Neuronal stem cell (in vitro differentiated cells): ENCODE results near the gene ZSCAN30.

Source experiments
- DNase-seq: peaks from one replicate; pipeline ENCODE4 v3.0.0-alpha.2; 2013; ENCODE audit warnings: low spot score
- H2AFZ ChIP-seq: one replicate; pipeline ENCODE4 v1.6.1; 2013; ENCODE audit warnings: mild to moderate bottlenecking, low read length, inconsistent platforms
- H2AK5ac ChIP-seq: 2 replicates; pipeline ENCODE4 v1.6.1; 2013; ENCODE audit warnings: low read depth, mild to moderate bottlenecking, inconsistent platforms, low read length, moderate library complexity, mixed read lengths
- H2BK120ac ChIP-seq: 2 replicates; pipeline ENCODE4 v1.6.1; 2013; ENCODE audit warnings: low read depth, mild to moderate bottlenecking, inconsistent platforms, low read length, moderate library complexity, mixed read lengths
- H2BK12ac ChIP-seq: one replicate; pipeline ENCODE4 v1.6.1; 2013; ENCODE audit warnings: low read length, inconsistent platforms
- H2BK15ac ChIP-seq: 2 replicates; pipeline ENCODE4 v1.6.1; 2013; ENCODE audit warnings: mild to moderate bottlenecking, low read length, inconsistent platforms, mixed read lengths
- H2BK5ac ChIP-seq: one replicate; pipeline ENCODE4 v1.6.1; 2013; ENCODE audit warnings: inconsistent platforms, mild to moderate bottlenecking, low read length, moderate library complexity
- H3K14ac ChIP-seq: one replicate; pipeline ENCODE4 v1.6.1; 2013; ENCODE audit warnings: low read length, inconsistent platforms
- H3K18ac ChIP-seq: 2 replicates; pipeline ENCODE4 v1.6.1; 2013; ENCODE audit warnings: low read length, inconsistent platforms
- H3K23ac ChIP-seq: 2 replicates; pipeline ENCODE4 v1.6.1; 2013; ENCODE audit warnings: low read depth, mild to moderate bottlenecking, mixed read lengths, low read length, inconsistent platforms; ENCODE audit not compliant: poor library complexity
- H3K27ac ChIP-seq: replicated peaks from 3 replicates; pipeline ENCODE4 v1.5.1; 2013; ENCODE audit warnings: low read length, inconsistent platforms
- H3K27me3 ChIP-seq, 3 experiments: 2 replicates each; pipeline ENCODE4 v1.6.1; 2013; ENCODE audit warnings: low read length in 3 of 3, mild to moderate bottlenecking in 2 of 3, inconsistent platforms in 1 of 3, low read depth in 1 of 3, mixed read lengths in 1 of 3, moderate library complexity in 1 of 3; ENCODE audit not compliant: control insufficient read depth in 3 of 3, insufficient read depth in 3 of 3
- H3K36me3 ChIP-seq, 2 donors: replicated peaks in 1 of 2; 2 replicates each; pipeline ENCODE4 v1.6.1; 2013; ENCODE audit warnings: low read length in 2 of 2; ENCODE audit not compliant: control insufficient read depth in 2 of 2, insufficient read depth in 2 of 2
- H3K4ac ChIP-seq: 2 replicates; pipeline ENCODE4 v1.6.1; 2013; ENCODE audit warnings: inconsistent platforms, mild to moderate bottlenecking, low read length, moderate library complexity
- H3K4me1 ChIP-seq, 2 donors: 1 replicate in 1 of 2; 2 replicates in 1 of 2; pipeline ENCODE4 v1.6.1; 2013; ENCODE audit warnings: low read length in 2 of 2, low read depth in 1 of 2; ENCODE audit not compliant: control insufficient read depth in 2 of 2, insufficient read depth in 1 of 2
- H3K4me2 ChIP-seq: one replicate; pipeline ENCODE4 v1.6.1; 2013; ENCODE audit warnings: mild to moderate bottlenecking, low read length, inconsistent platforms; ENCODE audit not compliant: insufficient read depth, poor library complexity, severe bottlenecking
- H3K4me3 ChIP-seq, 2 donors: 2 replicates each; pipeline ENCODE4 v1.5.1; 2013; ENCODE audit warnings: low read length in 2 of 2, mild to moderate bottlenecking in 2 of 2, inconsistent platforms in 1 of 2, moderate library complexity in 1 of 2
- H3K79me1 ChIP-seq: one replicate; pipeline ENCODE4 v1.6.1; 2013; ENCODE audit warnings: low read depth, mild to moderate bottlenecking, inconsistent platforms, low read length, moderate library complexity
- H3K9ac ChIP-seq: one replicate; pipeline ENCODE4 v1.6.1; 2013; ENCODE audit warnings: mild to moderate bottlenecking, low read depth, low read length, inconsistent platforms; ENCODE audit not compliant: poor library complexity
- H3K9me3 ChIP-seq, 2 donors: replicated peaks in 1 of 2; 2 replicates each; pipeline versions ENCODE3 to v1.6.1; 2013; ENCODE audit warnings: low read length in 2 of 2, mild to moderate bottlenecking in 2 of 2, inconsistent platforms in 1 of 2, low read depth in 1 of 2, mixed read lengths in 1 of 2, moderate library complexity in 1 of 2; ENCODE audit not compliant: control insufficient read depth in 2 of 2, insufficient read depth in 1 of 2
- H4K8ac ChIP-seq: one replicate; pipeline ENCODE4 v1.6.1; 2013; ENCODE audit warnings: low read depth, mild to moderate bottlenecking, inconsistent platforms, low read length, moderate library complexity
- H4K91ac ChIP-seq: one replicate; pipeline ENCODE4 v1.6.1; 2013; ENCODE audit warnings: low read length, low read depth, mild to moderate bottlenecking, inconsistent platforms; ENCODE audit not compliant: poor library complexity
- WGBS, 2 donors: extraction: QIAGEN DNeasy Blood & Tissue Kit; methylation state at CpG; one replicate each; pipeline ENCODE4 v1.1.7; 2013; ENCODE audit warnings: missing lambda C conversion rate in 2 of 2, mixed read lengths in 1 of 2; ENCODE audit not compliant: insufficient read length in 2 of 2, insufficient replicate concordance in 1 of 2; ENCODE audit errors: extremely low coverage in 2 of 2; 5-methylcytosine and 5-hydroxymethylcytosine counted together

ZSCAN30 gene

DNA sequence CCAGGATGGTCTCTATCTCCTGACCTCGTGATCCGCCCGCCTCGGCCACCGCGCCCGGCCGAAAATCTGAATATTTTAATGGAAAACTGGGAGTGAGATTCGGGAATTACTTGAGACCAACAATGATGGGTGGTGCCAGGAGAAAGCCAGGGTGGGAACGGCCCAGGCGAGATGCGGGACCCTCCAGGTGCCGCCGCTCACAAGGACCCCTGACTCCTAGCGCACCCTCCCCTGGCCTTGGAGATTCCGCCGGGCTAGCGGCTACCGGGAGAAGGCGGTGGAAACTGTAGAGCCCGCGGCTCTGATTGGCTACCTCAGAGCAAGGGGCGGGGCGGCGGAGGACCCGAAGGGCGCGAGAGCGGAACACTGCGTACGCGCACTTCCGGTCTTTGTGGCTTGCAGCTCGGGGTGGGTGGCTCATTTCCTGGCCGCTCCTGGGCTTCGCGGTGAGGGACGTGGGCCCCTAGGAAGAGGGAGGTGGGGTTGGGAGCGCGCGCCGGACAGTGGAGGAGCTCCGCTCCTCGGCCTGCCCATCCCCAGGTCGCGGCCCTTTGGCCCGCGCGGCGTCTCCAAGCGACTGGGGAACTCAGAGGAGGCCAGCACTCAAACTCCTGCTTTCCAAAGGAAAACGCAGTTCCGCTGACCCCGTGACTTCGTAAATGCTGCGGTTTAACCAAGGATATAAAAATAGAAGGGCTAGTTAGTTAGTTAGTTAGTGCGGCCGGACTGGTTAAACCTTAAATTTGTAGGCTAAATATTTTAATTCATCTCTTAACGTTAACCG lies 49.2 kb downstream of the ZSCAN30 start, which contains the start of gene ZNF397:
Gene ZNF397 (plus strand): TSS at position 371 of the 784 bp plus-strand sequence. CDS start 1,437 bp downstream, outside the sequence.
- peak within 1 kb of the TSS; percentile 56 for H3K4me2 ChIP-seq
- peak; percentile 94 for DNase-seq
- H3K27me3 ChIP-seq, result no peaks in the 10 kb centered on the region
- H3K4ac ChIP-seq, result no peak within 1 kb of the TSS
- H2AFZ ChIP-seq, result peak within 1 kb of the TSS; percentile 74
- H3K79me1 ChIP-seq, result peaks cover 1% of the 10 kb centered on the region
- H2AK5ac ChIP-seq, result no peak within 1 kb of the TSS
- peaks cover 28 to 40% of the 10 kb centered on the region in 2 donors for H3K36me3 ChIP-seq
- no peak within 1 kb of the TSS for H4K91ac ChIP-seq
- H3K23ac ChIP-seq, result peak within 1 kb of the TSS; percentile 99
- H2BK12ac ChIP-seq, result no peak within 1 kb of the TSS
- no CpG with 5 or more reads among the region's 60 CpGs for WGBS, 2 donors
- no peak within 1 kb of the TSS for H2BK5ac ChIP-seq
- H3K27ac ChIP-seq, result peak within 1 kb of the TSS; percentile 96
- peak within 1 kb of the TSS; percentile 98 for H3K18ac ChIP-seq
- peak within 1 kb of the TSS; percentile 57 to 85 for H3K4me3 ChIP-seq
- peaks cover 5 to 39% of the 10 kb centered on the region in 2 donors for H3K9me3 ChIP-seq
- no peak within 1 kb of the TSS for H4K8ac ChIP-seq
- peak within 1 kb of the TSS; percentile 80 for H3K9ac ChIP-seq
- H3K14ac ChIP-seq, result no peak within 1 kb of the TSS
- no peak within 1 kb of the TSS for H2BK15ac ChIP-seq
- H2BK120ac ChIP-seq, result no peak within 1 kb of the TSS
- H3K4me1 ChIP-seq, result peaks cover 0 to 5% of the 10 kb centered on the region in 2 donors

DNA sequence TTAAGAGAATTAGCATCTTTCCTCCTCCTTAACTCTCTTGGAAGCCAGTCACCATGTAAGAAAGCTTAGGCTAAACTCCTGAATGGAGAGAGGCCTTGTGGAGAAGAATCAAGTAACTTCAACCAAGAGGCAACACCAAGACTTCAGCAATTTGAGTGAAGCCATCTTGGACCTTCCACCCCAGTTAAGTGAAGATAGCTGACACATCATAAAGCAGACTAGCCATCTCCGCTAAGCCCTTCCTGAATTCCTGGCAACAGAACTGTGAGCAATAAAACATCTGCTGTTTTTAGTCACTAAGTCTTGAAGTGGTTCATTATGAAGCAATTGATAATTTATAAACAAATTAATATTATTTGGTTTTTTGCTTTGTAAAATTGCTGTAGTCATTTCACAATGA lies 50.7 kb downstream of the ZSCAN30 start:
- Histone ChIP-seq H3K4me1 (peaks cover 0 to 5% of the 10 kb centered on the region in 2 donors), H3K23ac (no peak overlapping the region), H2BK120ac (no peak overlapping the region), H3K4me2 (no peak overlapping the region), H3K4me3 (no peak overlapping the region), H3K79me1 (peaks cover 1% of the 10 kb centered on the region), H2AFZ (peak overlapping the region; percentile 35), H3K14ac (no peak overlapping the region), H2BK15ac (no peak overlapping the region), H3K27me3 (no peaks in the 10 kb centered on the region), H2BK5ac (no peak overlapping the region), H2BK12ac (no peak overlapping the region), H3K9ac (no peak overlapping the region), H4K91ac (no peak overlapping the region), H4K8ac (no peak overlapping the region), H2AK5ac (no peak overlapping the region), H3K27ac (no peak overlapping the region), H3K9me3 (peaks cover 2 to 24% of the 10 kb centered on the region in 2 donors), H3K36me3 (peaks cover 17 to 24% of the 10 kb centered on the region in 2 donors), H3K18ac (no peak overlapping the region), H3K4ac (no peak overlapping the region)
- no peak for DNase-seq
- WGBS, 2 donors, result no CpG with 5 or more reads among the region's 1 CpG

- Histone ChIP-seq H3K9me3 (no peaks in the 10 kb centered on the region), H4K8ac (no peak overlapping the region), H2BK15ac (no peak overlapping the region), H3K4me2 (no peak overlapping the region), H3K18ac (no peak overlapping the region), H4K91ac (no peak overlapping the region), H3K9ac (no peak overlapping the region), H3K36me3 (no peaks in the 10 kb centered on the region), H2BK120ac (no peak overlapping the region), H3K79me1 (no peaks in the 10 kb centered on the region), H2BK5ac (no peak overlapping the region), H3K4me3 (no peak overlapping the region), H2AFZ (peak overlapping the region; percentile 24), H2BK12ac (no peak overlapping the region), H3K14ac (no peak overlapping the region), H3K27ac (no peak overlapping the region), H3K4ac (no peak overlapping the region), H3K27me3 (no peaks in the 10 kb centered on the region), H3K23ac (no peak overlapping the region), H3K4me1 (peaks cover 0 to 4% of the 10 kb centered on the region in 2 donors), H2AK5ac (no peak overlapping the region)
- no peak for DNase-seq
- no CpG with 5 or more reads among the region's 1 CpG for WGBS, 2 donors
Observed at GRCh38 chr18:35236571-35237363, 53.3 kb downstream of the ZSCAN30 start.

DNA sequence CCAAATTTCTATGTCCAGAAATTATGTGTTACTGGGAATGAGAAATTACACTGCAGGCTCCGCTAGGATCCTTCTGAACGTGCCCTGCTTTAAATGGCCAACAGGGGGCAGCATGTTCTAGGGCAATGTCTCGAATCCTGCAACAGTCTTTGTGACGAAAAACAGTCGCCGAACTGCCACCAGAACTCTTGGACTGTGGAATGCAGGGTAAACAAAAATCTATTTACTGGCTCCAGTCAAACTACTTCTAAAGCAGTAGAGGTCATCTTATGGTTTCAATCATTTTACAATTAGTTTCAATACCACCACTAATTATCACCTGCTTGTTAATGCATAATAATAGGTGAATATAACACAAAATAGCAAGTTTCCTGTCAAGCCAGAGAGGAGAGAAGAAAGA lies 59.0 kb downstream of the ZSCAN30 start:
- no peak overlapping the region for H2BK5ac ChIP-seq
- WGBS, 2 donors, result no CpG with 5 or more reads among the region's 6 CpGs
- H3K9ac ChIP-seq, result no peak overlapping the region
- H3K9me3 ChIP-seq, result no peaks in the 10 kb centered on the region
- DNase-seq, result peak; percentile 81
- H2BK12ac ChIP-seq, result no peak overlapping the region
- H3K27me3 ChIP-seq, result no peaks in the 10 kb centered on the region
- H3K23ac ChIP-seq, result no peak overlapping the region
- H2BK15ac ChIP-seq, result no peak overlapping the region
- H2BK120ac ChIP-seq, result no peak overlapping the region
- no peak overlapping the region for H3K27ac ChIP-seq
- H3K79me1 ChIP-seq, result no peaks in the 10 kb centered on the region
- no peak overlapping the region for H2AK5ac ChIP-seq
- no peak overlapping the region for H4K91ac ChIP-seq
- peak overlapping the region; percentile 93 for H2AFZ ChIP-seq
- no peak overlapping the region for H3K14ac ChIP-seq
- no peak overlapping the region for H3K4ac ChIP-seq
- no peak overlapping the region for H3K18ac ChIP-seq
- no peak overlapping the region for H4K8ac ChIP-seq
- H3K36me3 ChIP-seq, result no peaks in the 10 kb centered on the region
- peaks cover 0 to 6% of the 10 kb centered on the region in 2 donors for H3K4me1 ChIP-seq
- no peak overlapping the region for H3K4me2 ChIP-seq
- H3K4me3 ChIP-seq, result peak overlapping the region in 1 of 2 donors; percentile 37
